SKM-1 (cell line): ENCODE measurements around the gene CTAGE9.
"Not testable (repeated sequence)": the region's sequence is repeated elsewhere in the genome, so short reads cannot be mapped to it uniquely, and the experiment has no call there.

Experiments
- DNase-seq: peaks from one replicate; lab custom pipeline; 2025; ENCODE audit not compliant: unreplicated experiment; lab: John Stamatoyannopoulos, UW

Gene CTAGE9

GRCh38 chr6:131730264-131730663, 19.4 kb upstream of the CTAGE9 start:
- DNase-seq, result peak; percentile 18

- DNase-seq, result no peak
Observed at GRCh38 chr6:131729550-131729949, 18.7 kb upstream of the CTAGE9 start.

GRCh38 chr6:131728296-131728939, 17.6 kb upstream of the CTAGE9 start:
- DNase-seq, result no peak

- DNase-seq, result no peak
Observed at GRCh38 chr6:131727868-131728267, 17.1 kb upstream of the CTAGE9 start.

- no peak for DNase-seq
Observed at GRCh38 chr6:131727467-131727866, 16.6 kb upstream of the CTAGE9 start.

- DNase-seq, result no peak
Observed at GRCh38 chr6:131724114-131724513, 13.3 kb upstream of the CTAGE9 start.

GRCh38 chr6:131721161-131721560, 10.3 kb upstream of the CTAGE9 start:
- peak; percentile 1 for DNase-seq

GRCh38 chr6:131717836-131718542, 7.2 kb upstream of the CTAGE9 start:
- DNase-seq, result no peak

- DNase-seq, result not testable (repeated sequence)
Observed at GRCh38 chr6:131715567-131715966, 4.8 kb upstream of the CTAGE9 start.

- not testable (repeated sequence) for DNase-seq
Observed at GRCh38 chr6:131703905-131704304, 6.9 kb downstream of the CTAGE9 start.

GRCh38 chr6:131700851-131701250, 10.0 kb downstream of the CTAGE9 start:
- DNase-seq, result not testable (repeated sequence)

GRCh38 chr6:131696956-131697355, 13.9 kb downstream of the CTAGE9 start:
- no peak for DNase-seq

GRCh38 chr6:131694832-131695426, 15.9 kb downstream of the CTAGE9 start:
- DNase-seq, result peak; percentile 28

- no peak for DNase-seq
Observed at GRCh38 chr6:131693384-131693783, 17.4 kb downstream of the CTAGE9 start.

GRCh38 chr6:131692589-131692988, 18.2 kb downstream of the CTAGE9 start:
- DNase-seq, result no peak

GRCh38 chr6:131692031-131692430, 18.8 kb downstream of the CTAGE9 start:
- DNase-seq, result no peak

GRCh38 chr6:131688286-131688685, 22.5 kb downstream of the CTAGE9 start:
- DNase-seq, result no peak

- DNase-seq, result no peak
Observed at GRCh38 chr6:131687022-131687421, 23.8 kb downstream of the CTAGE9 start.

GRCh38 chr6:131685266-131685780, 25.5 kb downstream of the CTAGE9 start:
- no peak for DNase-seq

GRCh38 chr6:131683479-131683878, 27.3 kb downstream of the CTAGE9 start:
- DNase-seq, result no peak

GRCh38 chr6:131682442-131682841, 28.4 kb downstream of the CTAGE9 start:
- no peak for DNase-seq

GRCh38 chr6:131681585-131681984, 29.2 kb downstream of the CTAGE9 start:
- no peak for DNase-seq
